GM21786 (cell line): ENCODE measurements around the gene TXNL4B.
"Not testable (repeated sequence)": the region's sequence is repeated elsewhere in the genome, so short reads cannot be mapped to it uniquely, and the experiment has no call there.

ENCODE experiments used
- ATAC-seq: cut with Tn5 transposase; IDR thresholded peaks from one replicate; pipeline ENCODE4 v1.9.1; 2021; ENCODE audit not compliant: unreplicated experiment

Gene TXNL4B

GRCh38 chr16:72076991-72077706 lies 16.3 kb downstream of the TXNL4B start:
- ATAC-seq, result not testable (repeated sequence)

GRCh38 chr16:72075067-72075466 lies 18.4 kb downstream of the TXNL4B start:
- ATAC-seq, result not testable (repeated sequence)

- ATAC-seq, result no peak
Measured at GRCh38 chr16:72073560-72074230, 19.7 kb downstream of the TXNL4B start.

- no peak for ATAC-seq
Measured at GRCh38 chr16:72072514-72073342, 20.7 kb downstream of the TXNL4B start.

- no peak for ATAC-seq
Measured at GRCh38 chr16:72068930-72069329, 24.5 kb downstream of the TXNL4B start.

- ATAC-seq, result no peak
Measured at GRCh38 chr16:72066747-72067146, 26.7 kb downstream of the TXNL4B start.

- ATAC-seq, result no peak
Measured at GRCh38 chr16:72064361-72064894, 29.0 kb downstream of the TXNL4B start.

- no peak for ATAC-seq
Measured at GRCh38 chr16:72061564-72061963, 31.9 kb downstream of the TXNL4B start.

- no peak for ATAC-seq
Measured at GRCh38 chr16:72060405-72060804, 33.0 kb downstream of the TXNL4B start.

- ATAC-seq, result not testable (repeated sequence)
Measured at GRCh38 chr16:72059060-72059459, 34.4 kb downstream of the TXNL4B start.

GRCh38 chr16:72057313-72057712 lies 36.1 kb downstream of the TXNL4B start:
- not testable (repeated sequence) for ATAC-seq

- no peak for ATAC-seq
Measured at GRCh38 chr16:72055911-72056310, 37.5 kb downstream of the TXNL4B start.

- ATAC-seq, result not testable (repeated sequence)
Measured at GRCh38 chr16:72054254-72054847, 39.1 kb downstream of the TXNL4B start, which contains the start of gene HP. TSS of gene HP (plus strand) at chr16:72054505. CDS start at chr16:72054653, 148 bp downstream.

GRCh38 chr16:72051818-72052217 lies 41.6 kb downstream of the TXNL4B start:
- no peak for ATAC-seq

GRCh38 chr16:72050769-72051464 lies 42.5 kb downstream of the TXNL4B start:
- no peak for ATAC-seq

- ATAC-seq, result no peak
Measured at GRCh38 chr16:72049110-72049509, 44.3 kb downstream of the TXNL4B start.

GRCh38 chr16:72044825-72045359 lies 48.5 kb downstream of the TXNL4B start:
- no peak for ATAC-seq

- no peak for ATAC-seq
Measured at GRCh38 chr16:72044296-72044695, 49.1 kb downstream of the TXNL4B start.

GRCh38 chr16:72043539-72043938 lies 49.9 kb downstream of the TXNL4B start:
- no peak for ATAC-seq

- ATAC-seq, result no peak
Measured at GRCh38 chr16:72043058-72043457, 50.4 kb downstream of the TXNL4B start.
